Right atrium auricular region (tissue), 2 donors: ENCODE results near the gene RNASEH2B. TPM values are rescaled to one million over a fixed set of nuclear protein-coding genes. Genes with fewer than 3 reads are reported as not detected.

ENCODE experiments used
- DNase-seq: peaks from one replicate; pipeline ENCODE4 v3.0.0-alpha.2; 2019; ENCODE audit warnings: low spot score
- H3K27ac ChIP-seq, 2 donors: fragments of 200-600 bp; sonication (generic); 1 replicate in 1 of 2; 2 replicates in 1 of 2; pipeline ENCODE4 v1.5.1; 2016 to 2019
- H3K27me3 ChIP-seq, 2 donors: fragments of 200-600 bp; sonication (generic); one replicate each; pipeline versions ENCODE4 v1.5.1 to v1.6.0; 2017 to 2019
- H3K36me3 ChIP-seq: fragments of 200-600 bp; sonication (generic); one replicate; pipeline ENCODE4 v1.5.1; 2016
- H3K4me1 ChIP-seq, 2 donors: fragments of 200-600 bp; sonication (generic); one replicate each; pipeline versions ENCODE4 v1.5.1 to v1.6.0; 2017 to 2019
- H3K4me3 ChIP-seq, 2 donors: fragments of 200-600 bp; sonication (generic); 1 replicate in 1 of 2; 2 replicates in 1 of 2; pipeline ENCODE4 v1.5.1; 2017 to 2019; ENCODE audit warnings: mild to moderate bottlenecking in 1 of 2, moderate library complexity in 1 of 2
- H3K9me3 ChIP-seq, 2 donors: fragments of 200-600 bp; sonication (generic); one replicate each; pipeline ENCODE4 v1.5.1; 2019
- CTCF ChIP-seq, 2 donors: fragments of 200-600 bp; sonication (generic); IDR thresholded peaks; one replicate each; pipeline ENCODE4 v1.5.1; 2019; ENCODE audit warnings: antibody characterized with exemption in 2 of 2
- total RNA-seq, 2 donors: library from RNA; depleted of rRNA; stranded (reverse); fragments of >200 nt; gene quantifications; one replicate each; pipeline ENCODE4 v1.1.0, GENCODE V29; 2016

Gene RNASEH2B
- total RNA-seq, 2 donors from 2014 or later = 22.9 to 36.9 TPM

DNA sequence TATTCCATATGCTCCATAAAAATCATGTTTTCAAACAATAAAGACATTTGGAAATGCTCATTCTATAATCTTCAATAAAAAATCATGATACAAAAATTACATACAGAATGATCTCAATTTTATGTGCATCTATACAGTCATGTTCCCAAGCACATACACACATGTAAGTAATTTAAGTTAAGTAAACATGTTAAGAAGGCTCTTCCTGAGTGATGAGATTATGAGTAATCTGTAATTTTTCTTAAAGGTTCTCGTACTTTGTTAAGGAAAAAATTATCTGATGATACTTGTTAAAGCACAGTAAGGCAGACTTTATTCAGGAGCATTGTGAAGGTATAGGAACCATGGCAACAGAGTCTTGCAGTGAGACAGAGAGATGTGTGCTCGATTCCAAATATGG is 36.1 kb upstream of the RNASEH2B start:
- H3K9me3 ChIP-seq = no peaks in the 10 kb centered on the region
- DNase-seq = no peak
- H3K4me3 ChIP-seq = no peak overlapping the region
- TF ChIP-seq CTCF (IDR thresholded peaks at IDR 0.05) = no peak
- H3K27ac ChIP-seq = no peak overlapping the region
- H3K4me1 ChIP-seq = no peaks in the 10 kb centered on the region
- no peaks in the 10 kb centered on the region for H3K36me3 ChIP-seq
- H3K27me3 ChIP-seq = no peaks in the 10 kb centered on the region

GRCh38 chr13:50873991-50874390 is 35.6 kb upstream of the RNASEH2B start:
- H3K27ac ChIP-seq = no peak overlapping the region
- no peaks in the 10 kb centered on the region for H3K36me3 ChIP-seq
- no peaks in the 10 kb centered on the region for H3K27me3 ChIP-seq
- no peak for DNase-seq
- H3K4me3 ChIP-seq = no peak overlapping the region
- H3K9me3 ChIP-seq = no peaks in the 10 kb centered on the region
- no peak for TF ChIP-seq CTCF (IDR thresholded peaks at IDR 0.05)
- H3K4me1 ChIP-seq = no peaks in the 10 kb centered on the region

DNA sequence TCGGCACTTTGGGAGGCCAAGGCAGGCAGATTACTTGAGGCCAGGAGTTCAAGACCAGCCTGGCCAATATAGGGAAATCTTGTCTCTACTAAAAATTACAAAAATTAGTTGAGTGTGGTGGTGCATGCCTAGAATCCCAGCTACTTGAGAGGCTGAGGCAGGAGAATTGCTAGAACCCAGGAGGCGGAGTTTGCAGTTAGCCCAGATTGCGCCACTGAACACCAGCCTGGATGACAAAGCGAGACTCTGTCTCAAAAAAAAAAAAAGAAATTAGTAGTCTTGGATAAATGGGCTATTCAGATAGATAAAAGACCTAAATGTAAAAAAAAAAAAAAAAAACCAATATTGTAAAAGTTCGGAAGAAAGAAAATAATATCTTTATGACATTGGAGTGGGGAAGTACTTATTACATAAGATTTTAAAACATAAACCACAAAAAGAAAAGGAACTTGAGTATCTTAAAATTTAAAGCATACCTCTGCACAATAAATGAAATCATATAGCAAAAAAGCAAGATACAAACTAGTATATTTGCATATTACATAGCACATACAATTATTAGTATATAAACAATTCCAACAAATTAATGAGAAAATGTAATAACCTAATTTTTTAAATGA is 26.7 kb upstream of the RNASEH2B start:
- no peaks in the 10 kb centered on the region for H3K36me3 ChIP-seq
- TF ChIP-seq CTCF (IDR thresholded peaks at IDR 0.05) = no peak

DNA sequence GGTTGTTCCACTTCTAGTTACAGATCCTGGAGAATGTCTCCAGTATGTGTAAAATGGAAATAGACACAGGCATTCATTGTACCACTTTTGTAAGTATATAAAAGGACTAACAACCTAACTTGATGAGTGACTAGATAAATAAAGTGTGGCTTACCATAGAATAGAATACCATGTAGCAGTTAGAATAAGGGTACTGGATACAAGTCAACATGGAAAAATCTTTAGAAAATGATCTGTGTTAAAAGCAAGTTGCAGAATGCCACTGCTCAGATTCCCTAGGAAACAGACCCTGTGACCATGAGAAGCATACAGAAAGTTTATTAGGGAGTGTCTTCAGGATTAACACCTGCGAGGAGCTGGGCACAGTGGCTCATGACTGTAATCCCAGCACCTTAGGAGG is 25.9 kb upstream of the RNASEH2B start:
- Histone ChIP-seq H3K27ac (no peak overlapping the region), H3K4me3 (no peak overlapping the region), H3K9me3 (no peaks in the 10 kb centered on the region), H3K4me1 (no peaks in the 10 kb centered on the region), H3K36me3 (no peaks in the 10 kb centered on the region), H3K27me3 (no peaks in the 10 kb centered on the region)
- TF ChIP-seq CTCF (IDR thresholded peaks at IDR 0.05) = no peak
- DNase-seq = no peak

More for the DNA sequence above, 26.7 kb upstream of the RNASEH2B start:
- no peak for DNase-seq
- Histone ChIP-seq H3K9me3 (no peaks in the 10 kb centered on the region), H3K27me3 (no peaks in the 10 kb centered on the region), H3K4me3 (no peak overlapping the region), H3K27ac (no peak overlapping the region), H3K4me1 (no peaks in the 10 kb centered on the region)

GRCh38 chr13:50884265-50884664 is 25.3 kb upstream of the RNASEH2B start:
- Histone ChIP-seq H3K27ac (no peak overlapping the region), H3K9me3 (no peaks in the 10 kb centered on the region)
- DNase-seq = no peak

More at GRCh38 chr13:50884265-50884664, 25.3 kb upstream of the RNASEH2B start:
- Histone ChIP-seq H3K4me3 (no peak overlapping the region), H3K36me3 (no peaks in the 10 kb centered on the region), H3K4me1 (no peaks in the 10 kb centered on the region), H3K27me3 (no peaks in the 10 kb centered on the region)
- no peak for TF ChIP-seq CTCF (IDR thresholded peaks at IDR 0.05)
